HCT116 (cell line): ENCODE data around the gene NCLN. TPM values are rescaled to one million over a fixed set of nuclear protein-coding genes. Genes with fewer than 3 reads are reported as not detected.

Experiments
- ATAC-seq: fragments of 200-7000 bp; cut with Tn5 transposase; 2 replicates; pipeline ENCODE4 v1.9.1; 2020; ENCODE audit warnings: mild to moderate bottlenecking, moderate library complexity
- BruUV-seq: library from RNA; stranded (reverse); fragments of 400-500 nt; replicated peaks from 2 replicates; lab custom pipeline; 2021; lab: Mats Ljungman, UMichigan
- CTCF ChIA-PET: fragments of 300-600 bp; sonication (Branson Sonifier 250); formaldehyde crosslinking; loops from one replicate; lab custom pipeline; 2021; ENCODE audit warnings: antibody characterized with exemption; lab: Charles Lee
- POLR2A ChIA-PET: fragments of 300-600, 350-600 bp; sonication (Branson Sonifier 250); formaldehyde crosslinking; loops from one replicate; lab custom pipeline; 2021; ENCODE audit warnings: antibody characterized with exemption; lab: Charles Lee
- RAD21 ChIA-PET, 2 experiments: fragments of 300-600 bp; sonication (Branson Sonifier 250); formaldehyde crosslinking; loops; one replicate each; lab custom pipeline; 2023; ENCODE audit warnings: low total read pairs in 2 of 2; ENCODE audit not compliant: uncharacterized antibody in 2 of 2, unreplicated experiment in 2 of 2, low non-redundant PET in 1 of 2; lab: Charles Lee
- DNase-seq: peaks from one replicate; pipeline ENCODE4 v3.0.0-alpha.2; 2010; ENCODE audit warnings: low read depth, low spot score
- H2AFZ ChIP-seq: fragments of 200-600 bp; shearing (Covaris generic), sonication (generic); 2 replicates; pipeline ENCODE4 v1.6.1; 2017; ENCODE audit warnings: low read depth, mixed run types, mixed read lengths, antibody characterized with exemption, low read length; ENCODE audit not compliant: poor library complexity, severe bottlenecking
- H3K27ac ChIP-seq: 2 replicates; pipeline ENCODE4 v1.5.1; 2012; ENCODE audit warnings: low read depth, low read length
- H3K27me3 ChIP-seq: fragments of 200-600 bp; sonication (generic); 2 replicates; pipeline ENCODE4 v1.6.1; 2016; ENCODE audit warnings: mixed run types, low read length, mixed read lengths; ENCODE audit not compliant: insufficient read depth
- H3K36me3 ChIP-seq, 2 experiments: fragments of 200-500 bp in 1 of 2; fragments of 200-600 bp in 1 of 2; sonication (Bioruptor generic) in 1 of 2; sonication (generic) in 1 of 2; 2 replicates each; pipeline versions ENCODE4 v1.5.1 to v1.6.1; 2014 to 2016; ENCODE audit warnings: low read length in 2 of 2, inconsistent platforms in 1 of 2, mixed read lengths in 1 of 2, mixed run types in 1 of 2; ENCODE audit not compliant: insufficient read depth in 2 of 2, control insufficient read depth in 1 of 2
- H3K4me1 ChIP-seq, 2 experiments: fragments of 200-600 bp in 1 of 2; sonication (generic) in 1 of 2; 2 replicates each; pipeline versions ENCODE4 v1.5.1 to v1.6.1; 2012 to 2017; ENCODE audit warnings: low read length in 2 of 2, inconsistent platforms in 1 of 2, mild to moderate bottlenecking in 1 of 2, mixed read lengths in 1 of 2, mixed run types in 1 of 2, moderate library complexity in 1 of 2; ENCODE audit not compliant: insufficient read depth in 2 of 2, control insufficient read depth in 1 of 2
- H3K4me2 ChIP-seq: fragments of 200-600 bp; sonication (generic); 2 replicates; pipeline ENCODE4 v1.6.1; 2017; ENCODE audit warnings: mixed run types, low read length, mixed read lengths
- H3K4me3 ChIP-seq, 2 experiments: fragments of 200-600 bp in 1 of 2; sonication (generic) in 1 of 2; replicated peaks in 1 of 2; 2 replicates each; pipeline ENCODE4 v1.5.1; 2011 to 2016; ENCODE audit warnings: low read length in 2 of 2, control low read depth in 1 of 2, low read depth in 1 of 2, mild to moderate bottlenecking in 1 of 2, mixed read lengths in 1 of 2, mixed run types in 1 of 2
- H3K79me2 ChIP-seq: fragments of 200-600 bp; sonication (generic); 2 replicates; pipeline ENCODE4 v1.6.1; 2017; ENCODE audit warnings: mild to moderate bottlenecking, mixed run types, low read length, moderate library complexity, mixed read lengths; ENCODE audit not compliant: insufficient read depth
- H3K9ac ChIP-seq: fragments of 200-600 bp; sonication (generic); 2 replicates; pipeline ENCODE4 v1.6.1; 2016; ENCODE audit warnings: low read length, mixed read lengths
- H3K9me2 ChIP-seq: fragments of 200-600 bp; sonication (generic), shearing (Covaris generic); 2 replicates; pipeline ENCODE4 v1.6.1; 2017; ENCODE audit warnings: mixed run types, mild to moderate bottlenecking, moderate library complexity; ENCODE audit not compliant: insufficient read depth
- H3K9me3 ChIP-seq, 2 experiments: fragments of 200-500 bp in 1 of 2; fragments of 200-600 bp in 1 of 2; sonication (Bioruptor generic) in 1 of 2; sonication (generic) in 1 of 2; 2 replicates each; pipeline ENCODE4 v1.6.1; 2014 to 2017; ENCODE audit warnings: low read length in 2 of 2, mixed read lengths in 2 of 2, inconsistent platforms in 1 of 2, low read depth in 1 of 2, mild to moderate bottlenecking in 1 of 2, mixed run types in 1 of 2, moderate library complexity in 1 of 2; ENCODE audit not compliant: control insufficient read depth in 1 of 2, insufficient read depth in 1 of 2
- H4K20me1 ChIP-seq: fragments of 200-600 bp; sonication (generic), shearing (Covaris generic); 2 replicates; pipeline ENCODE4 v1.6.1; 2017; ENCODE audit warnings: mixed run types, mild to moderate bottlenecking, moderate library complexity; ENCODE audit not compliant: insufficient read depth
- CBX3 ChIP-seq: IDR thresholded peaks from 2 replicates; pipeline ENCODE4 v1.6.1; 2012; ENCODE audit warnings: low read depth
- EZH2 ChIP-seq: fragments of 200-600 bp; sonication (generic); IDR thresholded peaks from 2 replicates; pipeline ENCODE4 v1.6.1; 2017; ENCODE audit warnings: antibody characterized with exemption, mixed run types
- EZH2phosphoT487 ChIP-seq: fragments of 200-600 bp; IDR thresholded peaks from 2 replicates; pipeline ENCODE4 v1.6.1; 2018; ENCODE audit warnings: antibody characterized with exemption, borderline replicate concordance
- POLR2A ChIP-seq: IDR thresholded peaks from 2 replicates; pipeline ENCODE4 v1.7.0; 2011; ENCODE audit warnings: borderline replicate concordance; ENCODE audit not compliant: insufficient read depth, insufficient read length; ENCODE audit errors: extremely low read depth
- POLR2AphosphoS5 ChIP-seq: IDR thresholded peaks from 2 replicates; pipeline ENCODE4 v1.6.1; 2011; ENCODE audit warnings: mild to moderate bottlenecking, low read depth, low read length, moderate library complexity
- RAD21 ChIP-seq: IDR thresholded peaks from 2 replicates; pipeline ENCODE4 v1.6.1; 2012; ENCODE audit warnings: low read depth, mild to moderate bottlenecking
- SRF ChIP-seq: IDR thresholded peaks from 2 replicates; pipeline ENCODE4 v1.6.1; 2012; ENCODE audit warnings: low read depth
- TCF7L2 ChIP-seq: IDR thresholded peaks from 2 replicates; pipeline ENCODE4 v1.7.0; 2011; ENCODE audit warnings: borderline replicate concordance, inconsistent platforms; ENCODE audit not compliant: insufficient read depth, insufficient read length; ENCODE audit errors: extremely low read depth
- ZNF274 ChIP-seq: fragments of 200-500 bp; sonication (Bioruptor generic); IDR thresholded peaks from 2 replicates; pipeline ENCODE4 v1.6.1; 2014; ENCODE audit warnings: mild to moderate bottlenecking, low read depth, low read length, inconsistent platforms
- intact Hi-C: fragments of 100-400 bp; cut with micrococcal nuclease; formaldehyde crosslinking; loops from 2 replicates; pipeline ENCODE4 v1.10.0; 2022
- total RNA-seq: library from RNA; stranded (reverse); gene quantifications from one replicate; pipeline ENCODE4 v1.2.1, GENCODE V29; 2021; ENCODE audit not compliant: unreplicated experiment
- TF ChIP-seq, protein P1 (sequence below), 3 experiments: fragments of 200-600 bp in 1 of 3; sonication (generic) in 1 of 3; IDR thresholded peaks in 2 of 3; conservative IDR thresholded peaks in 1 of 3; 2 replicates each; pipeline ENCODE4 v1.5.1; 2012 to 2017; ENCODE audit warnings: low read depth in 2 of 3, low read length in 2 of 3, antibody characterized with exemption in 1 of 3, borderline replicate concordance in 1 of 3, control low read depth in 1 of 3, mild to moderate bottlenecking in 1 of 3, mixed read lengths in 1 of 3, mixed run types in 1 of 3, moderate library complexity in 1 of 3; ENCODE audit not compliant: insufficient read depth in 1 of 3
- TF ChIP-seq, protein P2 (sequence below): IDR thresholded peaks from 2 replicates; pipeline ENCODE4 v1.6.1; 2012
- TF ChIP-seq, protein P3 (sequence below): IDR thresholded peaks from 2 replicates; pipeline ENCODE4 v1.6.1; 2012; ENCODE audit warnings: low read depth
- TF ChIP-seq, protein P4 (sequence below): IDR thresholded peaks from 2 replicates; pipeline ENCODE4 v1.6.1; 2011; ENCODE audit warnings: mild to moderate bottlenecking, low read length, moderate library complexity; ENCODE audit not compliant: insufficient replicate concordance; ENCODE audit errors: extremely low read depth

Gene NCLN
- total RNA-seq, 1 experiment from 2014 or later = 119 TPM

DNA sequence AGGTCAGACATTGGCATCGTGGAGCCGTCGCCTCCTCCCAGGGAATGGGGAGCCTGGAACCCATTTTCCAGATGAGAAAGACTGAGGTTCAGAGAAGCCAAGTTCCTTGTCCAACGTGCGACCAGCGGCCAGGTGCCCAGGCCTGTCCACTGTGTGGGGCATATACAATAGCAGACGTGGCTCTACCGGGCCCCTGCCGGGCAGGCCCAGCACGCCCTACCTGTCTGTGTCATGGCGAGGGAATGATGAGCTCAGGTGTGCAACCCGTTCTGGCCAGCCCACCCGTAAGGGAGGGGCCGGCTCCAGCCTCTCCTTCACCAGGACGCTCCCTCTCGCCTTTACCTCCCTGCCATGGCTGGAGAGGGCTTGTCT is 49.1 kb upstream of the NCLN start:
- RAD21 ChIA-PET = no interaction called here
- no peak overlapping the region for H3K4me2 ChIP-seq
- H3K9me3 ChIP-seq = no peaks in the 10 kb centered on the region
- no peaks in the 10 kb centered on the region for H3K79me2 ChIP-seq
- BruUV-seq = no TSS peak
- TF ChIP-seq ZNF274 (no peak), TCF7L2 (no peak), SRF (no peak), POLR2AphosphoS5 (no peak), CBX3 (no peak), RAD21 (no peak), EZH2 (no peak), EZH2phosphoT487 (no peak), POLR2A (no peak)
- TF ChIP-seq, protein P1, sequence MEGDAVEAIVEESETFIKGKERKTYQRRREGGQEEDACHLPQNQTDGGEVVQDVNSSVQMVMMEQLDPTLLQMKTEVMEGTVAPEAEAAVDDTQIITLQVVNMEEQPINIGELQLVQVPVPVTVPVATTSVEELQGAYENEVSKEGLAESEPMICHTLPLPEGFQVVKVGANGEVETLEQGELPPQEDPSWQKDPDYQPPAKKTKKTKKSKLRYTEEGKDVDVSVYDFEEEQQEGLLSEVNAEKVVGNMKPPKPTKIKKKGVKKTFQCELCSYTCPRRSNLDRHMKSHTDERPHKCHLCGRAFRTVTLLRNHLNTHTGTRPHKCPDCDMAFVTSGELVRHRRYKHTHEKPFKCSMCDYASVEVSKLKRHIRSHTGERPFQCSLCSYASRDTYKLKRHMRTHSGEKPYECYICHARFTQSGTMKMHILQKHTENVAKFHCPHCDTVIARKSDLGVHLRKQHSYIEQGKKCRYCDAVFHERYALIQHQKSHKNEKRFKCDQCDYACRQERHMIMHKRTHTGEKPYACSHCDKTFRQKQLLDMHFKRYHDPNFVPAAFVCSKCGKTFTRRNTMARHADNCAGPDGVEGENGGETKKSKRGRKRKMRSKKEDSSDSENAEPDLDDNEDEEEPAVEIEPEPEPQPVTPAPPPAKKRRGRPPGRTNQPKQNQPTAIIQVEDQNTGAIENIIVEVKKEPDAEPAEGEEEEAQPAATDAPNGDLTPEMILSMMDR (IDR thresholded peaks at IDR 0.05 in 2 of 3, conservative IDR thresholded peaks at IDR 0.05 in 1 of 3; ENCODE audit: borderline replicate concordance in 1 of 3, insufficient read depth in 1 of 3, low read depth in 2 of 3, low read length in 2 of 3) = no peak
- TF ChIP-seq, protein P2, sequence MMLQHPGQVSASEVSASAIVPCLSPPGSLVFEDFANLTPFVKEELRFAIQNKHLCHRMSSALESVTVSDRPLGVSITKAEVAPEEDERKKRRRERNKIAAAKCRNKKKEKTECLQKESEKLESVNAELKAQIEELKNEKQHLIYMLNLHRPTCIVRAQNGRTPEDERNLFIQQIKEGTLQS = no peak
- TF ChIP-seq, protein P3, sequence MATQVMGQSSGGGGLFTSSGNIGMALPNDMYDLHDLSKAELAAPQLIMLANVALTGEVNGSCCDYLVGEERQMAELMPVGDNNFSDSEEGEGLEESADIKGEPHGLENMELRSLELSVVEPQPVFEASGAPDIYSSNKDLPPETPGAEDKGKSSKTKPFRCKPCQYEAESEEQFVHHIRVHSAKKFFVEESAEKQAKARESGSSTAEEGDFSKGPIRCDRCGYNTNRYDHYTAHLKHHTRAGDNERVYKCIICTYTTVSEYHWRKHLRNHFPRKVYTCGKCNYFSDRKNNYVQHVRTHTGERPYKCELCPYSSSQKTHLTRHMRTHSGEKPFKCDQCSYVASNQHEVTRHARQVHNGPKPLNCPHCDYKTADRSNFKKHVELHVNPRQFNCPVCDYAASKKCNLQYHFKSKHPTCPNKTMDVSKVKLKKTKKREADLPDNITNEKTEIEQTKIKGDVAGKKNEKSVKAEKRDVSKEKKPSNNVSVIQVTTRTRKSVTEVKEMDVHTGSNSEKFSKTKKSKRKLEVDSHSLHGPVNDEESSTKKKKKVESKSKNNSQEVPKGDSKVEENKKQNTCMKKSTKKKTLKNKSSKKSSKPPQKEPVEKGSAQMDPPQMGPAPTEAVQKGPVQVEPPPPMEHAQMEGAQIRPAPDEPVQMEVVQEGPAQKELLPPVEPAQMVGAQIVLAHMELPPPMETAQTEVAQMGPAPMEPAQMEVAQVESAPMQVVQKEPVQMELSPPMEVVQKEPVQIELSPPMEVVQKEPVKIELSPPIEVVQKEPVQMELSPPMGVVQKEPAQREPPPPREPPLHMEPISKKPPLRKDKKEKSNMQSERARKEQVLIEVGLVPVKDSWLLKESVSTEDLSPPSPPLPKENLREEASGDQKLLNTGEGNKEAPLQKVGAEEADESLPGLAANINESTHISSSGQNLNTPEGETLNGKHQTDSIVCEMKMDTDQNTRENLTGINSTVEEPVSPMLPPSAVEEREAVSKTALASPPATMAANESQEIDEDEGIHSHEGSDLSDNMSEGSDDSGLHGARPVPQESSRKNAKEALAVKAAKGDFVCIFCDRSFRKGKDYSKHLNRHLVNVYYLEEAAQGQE = no peak
- TF ChIP-seq, protein P4, sequence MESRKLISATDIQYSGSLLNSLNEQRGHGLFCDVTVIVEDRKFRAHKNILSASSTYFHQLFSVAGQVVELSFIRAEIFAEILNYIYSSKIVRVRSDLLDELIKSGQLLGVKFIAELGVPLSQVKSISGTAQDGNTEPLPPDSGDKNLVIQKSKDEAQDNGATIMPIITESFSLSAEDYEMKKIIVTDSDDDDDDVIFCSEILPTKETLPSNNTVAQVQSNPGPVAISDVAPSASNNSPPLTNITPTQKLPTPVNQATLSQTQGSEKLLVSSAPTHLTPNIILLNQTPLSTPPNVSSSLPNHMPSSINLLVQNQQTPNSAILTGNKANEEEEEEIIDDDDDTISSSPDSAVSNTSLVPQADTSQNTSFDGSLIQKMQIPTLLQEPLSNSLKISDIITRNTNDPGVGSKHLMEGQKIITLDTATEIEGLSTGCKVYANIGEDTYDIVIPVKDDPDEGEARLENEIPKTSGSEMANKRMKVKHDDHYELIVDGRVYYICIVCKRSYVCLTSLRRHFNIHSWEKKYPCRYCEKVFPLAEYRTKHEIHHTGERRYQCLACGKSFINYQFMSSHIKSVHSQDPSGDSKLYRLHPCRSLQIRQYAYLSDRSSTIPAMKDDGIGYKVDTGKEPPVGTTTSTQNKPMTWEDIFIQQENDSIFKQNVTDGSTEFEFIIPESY = no peak
- TF ChIP-seq, all 23 proteins: peak for 0
- Histone ChIP-seq H3K36me3 (no peaks in the 10 kb centered on the region), H3K27ac (no peak overlapping the region), H3K27me3 (no peaks in the 10 kb centered on the region), H2AFZ (no peak overlapping the region), H4K20me1 (no peaks in the 10 kb centered on the region), H3K9me2 (no peaks in the 10 kb centered on the region), H3K4me3 (no peak overlapping the region), H3K9ac (no peak overlapping the region), H3K4me1 (peaks cover 0 to 3% of the 10 kb centered on the region in 2 experiments; a peak in 2 of 4 replicates)
- ChIA-PET CTCF (no interaction called here), POLR2A (no interaction called here)
- intact Hi-C loops = no loop called here
- no peak for DNase-seq
- no peak for ATAC-seq
